GM19099 (cell line): ENCODE data around the gene RAPGEF1.

Experiments used
- POLR2A ChIP-seq: IDR thresholded peaks from 3 replicates; pipeline ENCODE4 v1.6.1; 2011; ENCODE audit warnings: low read depth; ENCODE audit not compliant: insufficient read length; ENCODE audit errors: extremely low read depth

Gene RAPGEF1

DNA sequence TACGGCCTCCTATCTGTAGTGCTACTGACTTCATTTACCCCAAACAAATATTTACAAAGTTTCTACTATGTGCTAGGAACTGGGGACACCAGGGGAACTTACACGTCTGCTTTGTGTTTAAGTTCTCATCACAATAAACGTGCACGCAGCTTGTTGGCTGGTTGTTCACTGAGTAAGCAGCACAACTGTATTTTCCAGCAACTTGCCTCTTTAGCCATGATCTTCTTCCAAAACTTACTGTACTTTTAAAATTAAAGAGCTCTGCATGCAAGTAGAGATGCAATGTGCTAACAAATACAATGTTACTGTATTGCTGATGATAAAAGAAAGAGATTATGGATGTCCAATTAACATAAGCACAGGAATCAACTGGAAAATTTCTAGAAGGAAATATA, 62.8 kb downstream of the RAPGEF1 start:
- TF ChIP-seq POLR2A = no peak

DNA sequence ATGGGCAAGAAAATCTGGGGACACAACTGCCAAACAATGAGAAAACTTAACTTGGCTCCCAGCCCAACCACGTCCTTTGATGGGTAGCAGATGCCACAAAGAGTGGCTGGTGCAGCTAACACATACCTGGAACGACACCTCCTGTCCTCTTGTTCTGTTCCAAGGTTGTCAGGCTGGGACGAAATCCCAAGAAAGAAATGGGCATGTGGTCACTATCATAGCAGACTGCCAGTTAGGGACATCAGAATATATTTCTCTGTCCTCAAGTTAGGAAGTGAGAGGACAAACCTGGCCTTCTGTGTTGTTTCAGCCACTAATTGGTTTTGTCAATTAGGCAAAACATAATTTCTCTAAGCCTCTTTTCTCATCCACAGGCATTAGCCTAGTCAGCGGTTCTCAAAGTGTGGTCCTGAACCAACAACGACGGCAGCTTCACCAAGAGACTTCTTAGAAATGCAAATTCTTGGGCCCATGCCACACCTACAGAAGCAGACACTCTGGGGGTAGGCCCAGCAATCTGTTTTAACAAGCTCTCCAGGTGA, 63.4 kb downstream of the RAPGEF1 start:
- peak; percentile 76 for TF ChIP-seq POLR2A

GRCh38 chr9:131675437-131676022, 64.3 kb downstream of the RAPGEF1 start:
- no peak for TF ChIP-seq POLR2A

GRCh38 chr9:131674425-131675421, 65.2 kb downstream of the RAPGEF1 start:
- no peak for TF ChIP-seq POLR2A

DNA sequence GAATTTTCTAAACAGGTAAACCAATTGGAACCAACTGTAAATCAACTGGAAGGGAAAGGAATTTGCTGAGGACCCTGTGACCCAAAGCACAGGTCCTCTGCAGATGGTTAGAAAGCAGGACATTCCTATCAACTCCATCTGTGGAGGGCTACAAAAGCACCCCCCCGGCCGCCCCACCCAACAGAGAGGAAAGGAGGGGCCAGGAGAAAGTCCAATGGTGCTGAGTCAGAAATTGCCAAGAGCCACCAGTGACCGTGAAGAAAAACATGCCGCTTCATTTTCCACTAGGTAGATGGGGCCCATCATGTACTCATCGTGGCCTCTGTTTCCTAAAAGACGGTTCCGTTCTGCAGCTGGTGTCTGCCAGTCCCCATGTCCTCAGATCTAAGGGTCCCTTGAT, 66.3 kb downstream of the RAPGEF1 start:
- no peak for TF ChIP-seq POLR2A

GRCh38 chr9:131673068-131673467, 66.8 kb downstream of the RAPGEF1 start:
- TF ChIP-seq POLR2A = no peak

GRCh38 chr9:131672451-131672850, 67.4 kb downstream of the RAPGEF1 start:
- no peak for TF ChIP-seq POLR2A

DNA sequence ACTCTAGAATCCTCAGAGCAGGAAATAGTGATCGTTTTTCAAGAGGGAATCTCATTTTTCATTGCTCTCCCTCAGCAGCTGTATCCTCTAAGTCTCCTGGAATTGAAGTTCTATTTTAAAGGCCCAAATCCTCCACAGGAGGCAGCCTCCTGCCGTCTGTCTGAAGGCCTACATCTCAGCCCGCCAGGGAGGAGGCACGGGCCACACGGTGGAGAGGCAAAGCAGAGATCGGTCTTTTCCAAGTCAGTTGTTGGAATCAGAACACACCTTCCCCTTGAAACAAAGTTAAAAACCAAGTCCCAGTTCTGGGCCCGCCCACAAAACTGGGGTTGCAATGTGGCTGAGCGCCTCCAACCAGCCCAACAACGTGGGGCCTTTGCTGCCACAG, 68.7 kb downstream of the RAPGEF1 start:
- no peak for TF ChIP-seq POLR2A

GRCh38 chr9:131670247-131671132, 69.4 kb downstream of the RAPGEF1 start:
- TF ChIP-seq POLR2A = no peak

- no peak for TF ChIP-seq POLR2A
Measured at GRCh38 chr9:131669269-131670157, 70.4 kb downstream of the RAPGEF1 start.

GRCh38 chr9:131668439-131669268, 71.2 kb downstream of the RAPGEF1 start:
- no peak for TF ChIP-seq POLR2A

DNA sequence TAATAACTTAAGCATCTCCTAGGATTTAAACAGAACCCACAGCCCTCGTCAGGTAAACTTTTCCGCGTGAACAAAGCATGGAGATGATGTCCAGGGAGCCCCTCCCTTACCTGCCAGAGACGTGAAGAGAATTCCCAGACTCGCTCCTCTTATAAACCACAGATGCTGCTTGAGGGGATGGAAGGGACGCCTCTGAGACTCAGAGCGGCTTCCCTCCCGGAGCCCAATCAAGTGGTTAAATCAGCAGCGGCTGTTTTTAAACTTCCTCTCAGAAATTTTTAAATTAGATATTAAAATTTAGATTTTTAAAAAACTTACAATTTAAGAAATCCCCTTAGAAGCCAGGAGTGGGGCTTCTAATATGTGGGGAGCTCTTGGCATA, 71.8 kb downstream of the RAPGEF1 start:
- no peak for TF ChIP-seq POLR2A

DNA sequence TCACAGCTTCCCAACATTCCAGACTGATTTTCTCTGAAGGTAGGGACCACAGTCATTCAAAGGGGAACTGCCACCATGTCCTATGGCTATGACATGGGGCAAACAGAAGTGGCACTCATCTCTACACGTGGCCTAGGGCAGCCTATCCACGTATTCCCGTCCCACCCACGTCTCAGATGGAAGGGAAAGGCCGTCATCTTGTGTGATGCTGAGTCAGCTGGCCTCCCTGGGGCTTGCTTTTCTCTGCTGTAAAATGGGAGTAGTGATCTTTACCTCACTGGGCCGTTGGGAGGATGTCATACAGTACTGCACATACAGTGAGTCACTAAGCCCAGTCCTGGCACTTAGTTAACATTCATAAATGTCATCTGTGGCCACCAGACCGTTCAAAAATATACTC, 72.3 kb downstream of the RAPGEF1 start:
- no peak for TF ChIP-seq POLR2A
